Loucy (cell line): ENCODE measurements around the gene TBCD.

Source experiments
- H2AFZ ChIP-seq: fragments of 200-600 bp; sonication (generic); 2 replicates; pipeline ENCODE4 v1.6.0; 2016; ENCODE audit warnings: antibody characterized with exemption, mild to moderate bottlenecking, low read length, moderate library complexity
- H3F3A ChIP-seq: fragments of 200-600 bp; 2 replicates; pipeline ENCODE4 v1.6.0; 2016; ENCODE audit warnings: antibody characterized with exemption, low read depth, mild to moderate bottlenecking
- H3K27me3 ChIP-seq: fragments of 200-600 bp; sonication (generic); 2 replicates; pipeline ENCODE4 v1.6.1; 2014; ENCODE audit warnings: low read length, mild to moderate bottlenecking; ENCODE audit not compliant: insufficient read depth, poor library complexity, severe bottlenecking
- H3K36me3 ChIP-seq: fragments of 200-600 bp; sonication (generic); 2 replicates; pipeline ENCODE4 v1.6.1; 2016; ENCODE audit warnings: low read length; ENCODE audit not compliant: insufficient read depth
- H3K4me1 ChIP-seq: fragments of 200-600 bp; sonication (generic); 2 replicates; pipeline ENCODE4 v1.5.1; 2014; ENCODE audit warnings: low read length, mild to moderate bottlenecking; ENCODE audit not compliant: insufficient read depth, poor library complexity, severe bottlenecking
- H3K4me2 ChIP-seq: fragments of 200-600 bp; sonication (generic); 2 replicates; pipeline ENCODE4 v1.6.0; 2014; ENCODE audit warnings: antibody characterized with exemption, low read length, low read depth, mild to moderate bottlenecking; ENCODE audit not compliant: poor library complexity, severe bottlenecking
- H3K4me3 ChIP-seq: fragments of 200-600 bp; sonication (generic); 2 replicates; pipeline ENCODE4 v1.5.1; 2014; ENCODE audit warnings: low read length, mild to moderate bottlenecking, mixed read lengths; ENCODE audit not compliant: poor library complexity, severe bottlenecking
- H3K79me2 ChIP-seq: fragments of 200-600 bp; sonication (generic); 2 replicates; pipeline ENCODE4 v1.6.1; 2014; ENCODE audit warnings: low read length; ENCODE audit not compliant: insufficient read depth
- H3K9ac ChIP-seq: fragments of 200-600 bp; sonication (generic); 2 replicates; pipeline ENCODE4 v1.6.0; 2014; ENCODE audit warnings: mild to moderate bottlenecking, low read depth, low read length, moderate library complexity; ENCODE audit not compliant: poor library complexity, severe bottlenecking
- H3K9me2 ChIP-seq: fragments of 200-600 bp; sonication (generic); replicated peaks from 2 replicates; pipeline ENCODE4 v1.6.1; 2016; ENCODE audit warnings: low read depth, low read length, mixed read lengths
- H3K9me3 ChIP-seq: fragments of 200-600 bp; sonication (generic); 2 replicates; pipeline ENCODE4 v1.6.1; 2014; ENCODE audit warnings: mild to moderate bottlenecking, antibody characterized with exemption, low read length, low read depth; ENCODE audit not compliant: insufficient read depth
- H4K20me1 ChIP-seq: fragments of 200-600 bp; sonication (generic); 2 replicates; pipeline ENCODE4 v1.6.0; 2014; ENCODE audit warnings: antibody characterized with exemption, low read length, mild to moderate bottlenecking; ENCODE audit not compliant: insufficient read depth, poor library complexity, severe bottlenecking
- CTCF ChIP-seq: fragments of 200-600 bp; sonication (generic); conservative IDR thresholded peaks from 2 replicates; pipeline ENCODE4 v1.5.1; 2014; ENCODE audit warnings: mild to moderate bottlenecking, antibody characterized with exemption, low read length
- EZH2phosphoT487 ChIP-seq: fragments of 200-600 bp; IDR thresholded peaks from 2 replicates; pipeline ENCODE4 v1.6.1; 2018; ENCODE audit warnings: antibody characterized with exemption, mild to moderate bottlenecking, moderate library complexity, borderline replicate concordance

The TBCD gene

DNA sequence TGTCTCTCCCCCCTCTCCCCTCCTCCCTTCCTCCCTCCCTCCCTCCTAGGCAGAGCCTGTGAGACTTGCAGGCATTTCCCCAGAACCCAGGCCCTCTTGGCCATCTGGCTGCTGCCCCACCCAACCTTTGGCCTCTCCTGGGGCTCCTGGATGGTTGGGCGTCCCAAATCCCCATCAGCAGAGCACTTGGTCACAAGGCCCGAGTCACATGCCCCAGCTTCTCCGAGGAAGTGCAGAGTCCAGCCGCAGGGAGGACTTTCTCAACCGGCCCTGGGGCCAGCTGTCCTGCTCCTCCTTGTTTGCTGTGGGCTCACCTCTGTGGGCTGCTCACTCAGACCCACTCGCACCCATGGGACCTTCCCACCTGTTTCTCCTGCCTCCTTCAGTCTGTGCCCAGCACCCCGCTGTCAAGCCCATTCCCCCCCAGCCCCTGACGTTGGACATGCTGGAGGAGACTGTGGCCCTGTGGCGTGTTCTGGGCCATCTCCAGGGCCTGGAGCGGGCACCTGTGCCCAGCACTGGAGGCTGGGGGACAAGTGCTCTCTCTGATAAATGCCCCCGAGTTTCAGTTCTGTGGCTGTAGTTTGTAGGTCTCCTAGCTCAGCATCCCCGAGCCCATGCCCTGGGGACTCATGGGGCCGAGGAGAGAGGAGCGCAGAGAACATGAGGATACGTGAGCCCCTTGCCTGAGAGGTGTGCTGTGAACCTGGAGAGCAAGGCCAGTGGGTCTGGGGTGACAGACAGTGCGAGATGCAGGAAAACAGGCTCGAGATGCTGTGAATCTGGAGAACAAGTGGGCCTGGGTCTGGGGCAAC lies 130.2 kb downstream of the TBCD start:
- Histone ChIP-seq H4K20me1 (peaks cover 11% of the 10 kb centered on the region), H3K4me3 (peak overlapping the region; percentile 37), H3K9ac (peak overlapping the region; percentile 67), H3K4me1 (peaks cover 74% of the 10 kb centered on the region), H3F3A (peaks cover 3% of the 10 kb centered on the region; the same call in 1 of the 2 replicates), H2AFZ (no peak overlapping the region), H3K27me3 (no peaks in the 10 kb centered on the region), H3K9me2 (no peaks in the 10 kb centered on the region), H3K79me2 (peaks cover 87% of the 10 kb centered on the region), H3K36me3 (peaks cover 29% of the 10 kb centered on the region; the same call in 1 of the 2 replicates), H3K9me3 (no peaks in the 10 kb centered on the region), H3K4me2 (peak overlapping the region; percentile 76)
- TF ChIP-seq CTCF = no peak
- TF ChIP-seq EZH2phosphoT487 = no peak

DNA sequence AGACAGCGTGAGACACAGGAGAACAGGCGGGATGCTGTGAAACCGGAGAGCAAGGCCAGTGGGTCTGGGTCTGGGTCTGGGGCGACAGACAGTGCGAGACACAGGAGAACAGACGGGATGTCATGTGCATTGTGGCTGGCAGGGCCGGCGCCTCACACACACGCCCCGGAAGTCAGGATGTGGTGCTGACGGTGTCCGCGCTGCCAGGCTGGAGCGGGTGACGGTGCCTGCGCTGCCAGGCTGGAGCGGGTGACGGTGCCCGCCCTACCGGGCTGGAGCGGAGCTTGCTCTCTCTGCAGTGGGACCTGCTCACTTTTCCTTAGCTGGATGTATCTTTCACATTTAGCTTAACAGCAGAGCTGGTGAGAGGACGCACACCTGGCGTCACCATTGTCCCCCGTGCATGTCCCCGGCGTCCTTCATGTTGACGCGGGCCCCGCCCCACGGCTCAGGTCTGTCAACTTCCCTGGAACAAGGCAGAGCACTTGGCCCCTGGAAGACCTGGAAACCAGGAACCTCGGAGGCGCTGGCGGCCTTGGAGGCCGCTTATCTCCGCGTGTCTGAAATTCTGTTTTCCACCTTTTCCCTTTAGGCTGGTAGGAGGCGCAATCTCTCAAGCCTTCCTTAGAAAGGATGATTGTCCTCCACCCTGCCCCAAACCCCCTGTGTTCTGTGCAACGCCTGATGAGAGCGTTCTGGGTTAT lies 131.0 kb downstream of the TBCD start:
- TF ChIP-seq CTCF (no peak), EZH2phosphoT487 (no peak)
- Histone ChIP-seq H3K9me2 (no peaks in the 10 kb centered on the region), H3K9me3 (no peaks in the 10 kb centered on the region), H3K79me2 (peaks cover 87% of the 10 kb centered on the region), H3K9ac (peak overlapping the region; percentile 67), H2AFZ (no peak overlapping the region), H3K4me2 (peak overlapping the region; percentile 76), H3K27me3 (no peaks in the 10 kb centered on the region), H4K20me1 (peaks cover 11% of the 10 kb centered on the region), H3F3A (peaks cover 3% of the 10 kb centered on the region; the same call in 1 of the 2 replicates), H3K4me1 (peaks cover 80% of the 10 kb centered on the region), H3K36me3 (peaks cover 32% of the 10 kb centered on the region; the same call in 1 of the 2 replicates), H3K4me3 (peak overlapping the region; percentile 57)

GRCh38 chr17:82883419-82884031 lies 131.7 kb downstream of the TBCD start:
- H3K36me3 ChIP-seq = peaks cover 30% of the 10 kb centered on the region; the same call in 1 of the 2 replicates
- peaks cover 13% of the 10 kb centered on the region for H4K20me1 ChIP-seq
- peak overlapping the region; percentile 67 for H3K9ac ChIP-seq
- no peaks in the 10 kb centered on the region for H3K27me3 ChIP-seq
- peaks cover 3% of the 10 kb centered on the region; the same call in 1 of the 2 replicates for H3F3A ChIP-seq
- no peaks in the 10 kb centered on the region for H3K9me2 ChIP-seq
- peak overlapping the region; percentile 57 for H3K4me3 ChIP-seq
- peaks cover 87% of the 10 kb centered on the region for H3K79me2 ChIP-seq
- peaks cover 82% of the 10 kb centered on the region for H3K4me1 ChIP-seq
- TF ChIP-seq CTCF (no peak), EZH2phosphoT487 (no peak)
- no peak overlapping the region for H2AFZ ChIP-seq
- peak overlapping the region; percentile 76 for H3K4me2 ChIP-seq
- H3K9me3 ChIP-seq = no peaks in the 10 kb centered on the region
